Neural progenitor cell (in vitro differentiated cells): ENCODE results near the gene LIN28B. TPM values are rescaled to one million over a fixed set of nuclear protein-coding genes. Genes with fewer than 3 reads are reported as not detected.
"Not testable (repeated sequence)": the region's sequence is repeated elsewhere in the genome, so short reads cannot be mapped to it uniquely, and the experiment has no call there.

Experiments used
- DNase-seq: peaks from one replicate; pipeline ENCODE4 v3.0.0-alpha.2; 2016; ENCODE audit warnings: low spot score
- H2AFZ ChIP-seq: fragments of 200-600 bp; sonication (generic); replicated peaks from 2 replicates; pipeline ENCODE4 v1.6.1; 2016; ENCODE audit warnings: antibody characterized with exemption
- H3F3A ChIP-seq: fragments of 200-600 bp; sonication (generic); 2 replicates; pipeline ENCODE4 v1.6.1; 2016; ENCODE audit warnings: antibody characterized with exemption, low read depth
- H3K27ac ChIP-seq: fragments of 200-600 bp; sonication (generic); 2 replicates; pipeline ENCODE4 v1.5.1; 2016; ENCODE audit warnings: mild to moderate bottlenecking
- H3K27me3 ChIP-seq: fragments of 200-600 bp; sonication (generic); 2 replicates; pipeline ENCODE4 v1.6.1; 2016; ENCODE audit warnings: mild to moderate bottlenecking, moderate library complexity
- H3K36me3 ChIP-seq: fragments of 200-600 bp; sonication (generic); 2 replicates; pipeline ENCODE4 v1.5.1; 2016
- H3K4me1 ChIP-seq: fragments of 200-600 bp; sonication (generic); 2 replicates; pipeline ENCODE4 v1.6.1; 2016; ENCODE audit warnings: mixed run types
- H3K4me2 ChIP-seq: fragments of 200-600 bp; sonication (generic); 2 replicates; pipeline ENCODE4 v1.6.1; 2016
- H3K4me3 ChIP-seq: fragments of 200-600 bp; sonication (generic); 2 replicates; pipeline ENCODE4 v1.5.1; 2016
- H3K79me2 ChIP-seq: fragments of 200-600 bp; sonication (generic); 2 replicates; pipeline ENCODE4 v1.6.1; 2016; ENCODE audit warnings: low read depth
- H3K9ac ChIP-seq: fragments of 200-600 bp; sonication (generic); 2 replicates; pipeline ENCODE4 v1.6.1; 2016
- H3K9me3 ChIP-seq: fragments of 200-600 bp; sonication (generic); 2 replicates; pipeline ENCODE4 v1.5.1; 2016; ENCODE audit warnings: low read depth
- H4K20me1 ChIP-seq: fragments of 200-600 bp; sonication (generic); 2 replicates; pipeline ENCODE4 v1.6.1; 2016; ENCODE audit warnings: low read depth
- H3K27ac Mint-ChIP-seq: 3 replicates; pipeline ENCODE4 v1.8.0; 2021; ENCODE audit warnings: mixed read lengths
- H3K27me3 Mint-ChIP-seq: 2 replicates; pipeline ENCODE4 v1.8.0; 2022; ENCODE audit warnings: low read depth, mild to moderate bottlenecking, inconsistent platforms, moderate library complexity, mixed read lengths; ENCODE audit not compliant: insufficient read depth
- H3K36me3 Mint-ChIP-seq: 3 replicates; pipeline ENCODE4 v1.8.0; 2021; ENCODE audit warnings: mixed read lengths
- H3K4me1 Mint-ChIP-seq: 3 replicates; pipeline ENCODE4 v1.8.0; 2021; ENCODE audit warnings: mixed read lengths
- H3K4me3 Mint-ChIP-seq: 3 replicates; pipeline ENCODE4 v1.8.0; 2021; ENCODE audit warnings: mild to moderate bottlenecking, moderate library complexity, mixed read lengths
- H3K9me3 Mint-ChIP-seq: 3 replicates; pipeline ENCODE4 v1.8.0; 2020; ENCODE audit warnings: mixed read lengths
- CTCF ChIP-seq: fragments of 200-600 bp; sonication (generic); IDR thresholded peaks from 2 replicates; pipeline ENCODE4 v1.5.1; 2017; ENCODE audit warnings: antibody characterized with exemption, mild to moderate bottlenecking
- EZH2 ChIP-seq: fragments of 200-600 bp; sonication (generic); IDR thresholded peaks from 2 replicates; pipeline ENCODE4 v1.6.1; 2017; ENCODE audit warnings: antibody characterized with exemption, mild to moderate bottlenecking, moderate library complexity
- EZH2phosphoT487 ChIP-seq: fragments of 200-600 bp; sonication (generic); IDR thresholded peaks from 2 replicates; pipeline ENCODE4 v1.6.1; 2017; ENCODE audit warnings: antibody characterized with exemption
- total RNA-seq: library from RNA; depleted of rRNA; stranded (reverse); fragments of >200 nt; gene quantifications from 2 replicates; pipeline ENCODE4 v1.2.3, GENCODE V29; 2015; ENCODE audit warnings: low replicate concordance

LIN28B gene
- total RNA-seq, 1 donor from 2014 or later: 165 TPM

- Histone ChIP-seq H3K9ac (no peak overlapping the region), H3K36me3 (peaks cover 6% of the 10 kb centered on the region), H3K4me1 (peaks cover 13% of the 10 kb centered on the region), H3F3A (peaks cover 7% of the 10 kb centered on the region), H2AFZ (no peak overlapping the region), H4K20me1 (no peaks in the 10 kb centered on the region), H3K27ac (peak overlapping the region; percentile 25), H3K4me3 (no peak overlapping the region), H3K79me2 (peaks cover 95% of the 10 kb centered on the region), H3K27me3 (no peaks in the 10 kb centered on the region), H3K9me3 (no peaks in the 10 kb centered on the region), H3K4me2 (no peak overlapping the region)
- Mint-ChIP-seq H3K9me3 (no peaks in the 10 kb centered on the region), H3K4me1 (peaks cover 19% of the 10 kb centered on the region), H3K36me3 (peaks cover 5% of the 10 kb centered on the region), H3K27ac (peak overlapping the region; percentile 34), H3K4me3 (no peak overlapping the region), H3K27me3 (no peaks in the 10 kb centered on the region)
- no peak for DNase-seq
- TF ChIP-seq CTCF: no peak
- no peak for TF ChIP-seq EZH2phosphoT487
- TF ChIP-seq EZH2: no peak
These were observed 113.0 kb downstream of the LIN28B start for GRCh38 chr6:105069821-105070445.

GRCh38 chr6:105072798-105073199, 115.9 kb downstream of the LIN28B start:
- Histone ChIP-seq H3K4me2 (no peak overlapping the region), H3K36me3 (peaks cover 6% of the 10 kb centered on the region), H3F3A (peaks cover 14% of the 10 kb centered on the region), H3K79me2 (peaks cover 97% of the 10 kb centered on the region), H3K9ac (no peak overlapping the region), H3K27ac (peak overlapping the region; percentile 9), H3K4me1 (peaks cover 21% of the 10 kb centered on the region), H4K20me1 (no peaks in the 10 kb centered on the region), H2AFZ (no peak overlapping the region), H3K9me3 (no peaks in the 10 kb centered on the region), H3K27me3 (no peaks in the 10 kb centered on the region), H3K4me3 (no peak overlapping the region)
- Mint-ChIP-seq H3K9me3 (no peaks in the 10 kb centered on the region), H3K27me3 (no peaks in the 10 kb centered on the region), H3K36me3 (peaks cover 2% of the 10 kb centered on the region), H3K4me3 (no peak overlapping the region), H3K4me1 (peaks cover 25% of the 10 kb centered on the region), H3K27ac (no peak overlapping the region)
- no peak for DNase-seq
- TF ChIP-seq EZH2phosphoT487: no peak
- TF ChIP-seq CTCF: no peak
- no peak for TF ChIP-seq EZH2

DNA sequence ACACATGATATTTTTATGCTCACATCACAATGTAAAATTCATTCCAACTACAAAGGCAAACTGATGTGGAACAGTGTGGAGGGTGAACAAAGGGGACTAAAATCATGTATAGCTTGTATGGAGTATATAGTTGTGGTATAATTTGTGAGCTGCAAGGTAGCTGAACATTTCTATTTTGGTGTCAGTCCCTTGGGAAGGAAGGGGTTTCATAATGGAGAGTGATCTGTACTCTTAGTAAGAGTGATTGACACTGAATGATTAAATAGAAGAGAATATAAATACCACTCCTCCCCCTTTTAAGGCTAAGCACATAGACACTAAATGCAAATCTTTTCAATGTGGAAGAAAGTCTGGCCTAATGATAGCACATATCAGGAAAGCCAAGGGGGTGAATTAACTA, 118.3 kb downstream of the LIN28B start:
- no peaks in the 10 kb centered on the region for H4K20me1 ChIP-seq
- H3K27ac ChIP-seq: no peak overlapping the region
- no peaks in the 10 kb centered on the region for H3K9me3 ChIP-seq
- DNase-seq: no peak
- H2AFZ ChIP-seq: no peak overlapping the region
- H3K4me3 Mint-ChIP-seq: no peak overlapping the region
- peaks cover 14% of the 10 kb centered on the region for H3K36me3 Mint-ChIP-seq
- TF ChIP-seq EZH2phosphoT487: no peak
- TF ChIP-seq CTCF: no peak
- TF ChIP-seq EZH2: no peak
- H3K4me3 ChIP-seq: no peak overlapping the region
- no peaks in the 10 kb centered on the region for H3K9me3 Mint-ChIP-seq
- H3K4me1 Mint-ChIP-seq: peaks cover 20% of the 10 kb centered on the region
- H3K4me1 ChIP-seq: peaks cover 22% of the 10 kb centered on the region
- no peak overlapping the region for H3K9ac ChIP-seq
- no peak overlapping the region for H3K4me2 ChIP-seq
- H3K27me3 ChIP-seq: no peaks in the 10 kb centered on the region
- H3K79me2 ChIP-seq: peaks cover 97% of the 10 kb centered on the region
- H3K27me3 Mint-ChIP-seq: no peaks in the 10 kb centered on the region
- peaks cover 20% of the 10 kb centered on the region for H3K36me3 ChIP-seq
- H3F3A ChIP-seq: peaks cover 25% of the 10 kb centered on the region
- no peak overlapping the region for H3K27ac Mint-ChIP-seq

GRCh38 chr6:105076418-105076817, 119.5 kb downstream of the LIN28B start:
- H3K27ac ChIP-seq, H3K9me3 ChIP-seq, H3K27me3 Mint-ChIP-seq, H3K4me3 ChIP-seq, H3K4me2 ChIP-seq, H2AFZ ChIP-seq, H3K27me3 ChIP-seq, H3K9me3 Mint-ChIP-seq, H3K27ac Mint-ChIP-seq, H4K20me1 ChIP-seq, H3K4me3 Mint-ChIP-seq, DNase-seq, H3K9ac ChIP-seq: not testable (repeated sequence)
- peaks cover 29% of the 10 kb centered on the region for H3K36me3 ChIP-seq
- peaks cover 21% of the 10 kb centered on the region for H3K4me1 ChIP-seq
- Mint-ChIP-seq H3K4me1 (peaks cover 15% of the 10 kb centered on the region), H3K36me3 (peaks cover 13% of the 10 kb centered on the region)
- peaks cover 99% of the 10 kb centered on the region for H3K79me2 ChIP-seq
- H3F3A ChIP-seq: peaks cover 25% of the 10 kb centered on the region
